ENCODE data around the gene DPYD.

DNA sequence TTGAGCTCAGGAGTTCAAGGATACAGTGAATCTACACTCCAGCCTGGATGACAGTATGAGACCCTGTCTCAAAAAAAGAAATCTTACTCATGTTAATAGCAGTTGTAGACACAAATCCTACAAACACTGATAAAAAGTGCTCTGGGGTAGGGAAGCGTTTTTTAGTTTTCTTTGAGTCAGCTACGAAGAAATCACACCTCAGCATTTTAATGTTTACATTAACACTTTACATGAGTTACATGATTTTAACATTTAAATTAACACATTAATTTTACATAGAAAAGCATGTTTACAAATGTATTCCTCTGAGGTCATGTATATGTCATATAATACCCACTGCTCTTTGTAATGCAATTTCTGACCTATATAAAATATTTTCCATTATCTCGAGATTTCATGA, 419.2 kb downstream of the DPYD start:
- TF ChIP-seq, protein P1, sequence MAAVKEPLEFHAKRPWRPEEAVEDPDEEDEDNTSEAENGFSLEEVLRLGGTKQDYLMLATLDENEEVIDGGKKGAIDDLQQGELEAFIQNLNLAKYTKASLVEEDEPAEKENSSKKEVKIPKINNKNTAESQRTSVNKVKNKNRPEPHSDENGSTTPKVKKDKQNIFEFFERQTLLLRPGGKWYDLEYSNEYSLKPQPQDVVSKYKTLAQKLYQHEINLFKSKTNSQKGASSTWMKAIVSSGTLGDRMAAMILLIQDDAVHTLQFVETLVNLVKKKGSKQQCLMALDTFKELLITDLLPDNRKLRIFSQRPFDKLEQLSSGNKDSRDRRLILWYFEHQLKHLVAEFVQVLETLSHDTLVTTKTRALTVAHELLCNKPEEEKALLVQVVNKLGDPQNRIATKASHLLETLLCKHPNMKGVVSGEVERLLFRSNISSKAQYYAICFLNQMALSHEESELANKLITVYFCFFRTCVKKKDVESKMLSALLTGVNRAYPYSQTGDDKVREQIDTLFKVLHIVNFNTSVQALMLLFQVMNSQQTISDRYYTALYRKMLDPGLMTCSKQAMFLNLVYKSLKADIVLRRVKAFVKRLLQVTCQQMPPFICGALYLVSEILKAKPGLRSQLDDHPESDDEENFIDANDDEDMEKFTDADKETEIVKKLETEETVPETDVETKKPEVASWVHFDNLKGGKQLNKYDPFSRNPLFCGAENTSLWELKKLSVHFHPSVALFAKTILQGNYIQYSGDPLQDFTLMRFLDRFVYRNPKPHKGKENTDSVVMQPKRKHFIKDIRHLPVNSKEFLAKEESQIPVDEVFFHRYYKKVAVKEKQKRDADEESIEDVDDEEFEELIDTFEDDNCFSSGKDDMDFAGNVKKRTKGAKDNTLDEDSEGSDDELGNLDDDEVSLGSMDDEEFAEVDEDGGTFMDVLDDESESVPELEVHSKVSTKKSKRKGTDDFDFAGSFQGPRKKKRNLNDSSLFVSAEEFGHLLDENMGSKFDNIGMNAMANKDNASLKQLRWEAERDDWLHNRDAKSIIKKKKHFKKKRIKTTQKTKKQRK (IDR thresholded peaks at IDR 0.05; ENCODE audit: low read depth, low read length), result no peak
- TF ChIP-seq KDM1A (IDR thresholded peaks at IDR 0.05; ENCODE audit: borderline replicate concordance) (no peak), POLR2A (IDR thresholded peaks at IDR 0.05; ENCODE audit: low read depth, low read length) (no peak), TCF3 (IDR thresholded peaks at IDR 0.05; ENCODE audit: borderline replicate concordance, insufficient read depth, low read depth, low read length) (no peak), ASH2L (IDR thresholded peaks at IDR 0.05; ENCODE audit: borderline replicate concordance, low read depth) (no peak), POLR2AphosphoS5 (IDR thresholded peaks at IDR 0.05; ENCODE audit: low read length) (no peak), NFYB (IDR thresholded peaks at IDR 0.05; ENCODE audit: insufficient read depth, low read depth, low read length) (no peak), NBN (IDR thresholded peaks at IDR 0.05) (no peak), JUND (IDR thresholded peaks at IDR 0.05; ENCODE audit: low read depth, low read length) (no peak), SMC3 (IDR thresholded peaks at IDR 0.05; ENCODE audit: borderline replicate concordance, low read length) (no peak), TCF7 (IDR thresholded peaks at IDR 0.05; ENCODE audit: borderline replicate concordance) (no peak)
- TF ChIP-seq, protein P2, sequence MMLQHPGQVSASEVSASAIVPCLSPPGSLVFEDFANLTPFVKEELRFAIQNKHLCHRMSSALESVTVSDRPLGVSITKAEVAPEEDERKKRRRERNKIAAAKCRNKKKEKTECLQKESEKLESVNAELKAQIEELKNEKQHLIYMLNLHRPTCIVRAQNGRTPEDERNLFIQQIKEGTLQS (IDR thresholded peaks at IDR 0.05; ENCODE audit: borderline replicate concordance, extremely low read depth, low read depth, low read length), result no peak
- TF ChIP-seq, protein P3, sequence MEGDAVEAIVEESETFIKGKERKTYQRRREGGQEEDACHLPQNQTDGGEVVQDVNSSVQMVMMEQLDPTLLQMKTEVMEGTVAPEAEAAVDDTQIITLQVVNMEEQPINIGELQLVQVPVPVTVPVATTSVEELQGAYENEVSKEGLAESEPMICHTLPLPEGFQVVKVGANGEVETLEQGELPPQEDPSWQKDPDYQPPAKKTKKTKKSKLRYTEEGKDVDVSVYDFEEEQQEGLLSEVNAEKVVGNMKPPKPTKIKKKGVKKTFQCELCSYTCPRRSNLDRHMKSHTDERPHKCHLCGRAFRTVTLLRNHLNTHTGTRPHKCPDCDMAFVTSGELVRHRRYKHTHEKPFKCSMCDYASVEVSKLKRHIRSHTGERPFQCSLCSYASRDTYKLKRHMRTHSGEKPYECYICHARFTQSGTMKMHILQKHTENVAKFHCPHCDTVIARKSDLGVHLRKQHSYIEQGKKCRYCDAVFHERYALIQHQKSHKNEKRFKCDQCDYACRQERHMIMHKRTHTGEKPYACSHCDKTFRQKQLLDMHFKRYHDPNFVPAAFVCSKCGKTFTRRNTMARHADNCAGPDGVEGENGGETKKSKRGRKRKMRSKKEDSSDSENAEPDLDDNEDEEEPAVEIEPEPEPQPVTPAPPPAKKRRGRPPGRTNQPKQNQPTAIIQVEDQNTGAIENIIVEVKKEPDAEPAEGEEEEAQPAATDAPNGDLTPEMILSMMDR (IDR thresholded peaks at IDR 0.05 in 2 of 3, conservative IDR thresholded peaks at IDR 0.05 in 1 of 3; ENCODE audit: control insufficient read depth in 2 of 3, extremely low read depth in 1 of 3, insufficient read depth in 1 of 3, low read depth in 3 of 3, low read length in 3 of 3), result no peak

All from GM12878 (cell line).